Peyer's patch (tissue), 4 donors: ENCODE data around the gene TIPIN. TPM values are rescaled to one million over a fixed set of nuclear protein-coding genes. Genes with fewer than 3 reads are reported as not detected.
"Not testable (repeated sequence)": the region's sequence is repeated elsewhere in the genome, so short reads cannot be mapped to it uniquely, and the experiment has no call there.

ENCODE experiments used
- DNase-seq, 3 donors: peaks; one replicate each; pipeline ENCODE4 v3.0.0-alpha.2; 2017 to 2019
- H3K27ac ChIP-seq, 4 donors: fragments of 200-600 bp; sonication (generic); one replicate each; pipeline ENCODE4 v1.5.1; 2016 to 2019
- H3K27me3 ChIP-seq, 2 donors: fragments of 200-600 bp; sonication (generic); one replicate each; pipeline ENCODE4 v1.5.1; 2019
- H3K36me3 ChIP-seq, 3 donors: fragments of 200-600 bp; sonication (generic); one replicate each; pipeline ENCODE4 v1.5.1; 2016 to 2019
- H3K4me1 ChIP-seq, 4 donors: fragments of 200-600 bp; sonication (generic); one replicate each; pipeline ENCODE4 v1.5.1; 2016 to 2019
- H3K4me3 ChIP-seq, 4 donors: fragments of 200-600 bp; sonication (generic); 1 replicate in 3 of 4; 2 replicates in 1 of 4; pipeline ENCODE4 v1.5.1; 2016 to 2019; ENCODE audit warnings: mild to moderate bottlenecking in 1 of 4
- H3K9me3 ChIP-seq, 4 donors: fragments of 200-600 bp; sonication (generic); one replicate each; pipeline ENCODE4 v1.5.1; 2016 to 2019; ENCODE audit warnings: mild to moderate bottlenecking in 1 of 4
- POLR2A ChIP-seq, 2 donors: fragments of 450-650 bp; IDR thresholded peaks; one replicate each; pipeline ENCODE4 v1.5.1; 2017; ENCODE audit warnings: antibody characterized with exemption in 2 of 2, mild to moderate bottlenecking in 2 of 2, moderate library complexity in 2 of 2
- total RNA-seq, 4 donors: library from RNA; depleted of rRNA; stranded (reverse); fragments of >200 nt; gene quantifications; one replicate each; pipeline ENCODE4 v1.1.0, GENCODE V29; 2016
- TF ChIP-seq, protein P1 (sequence below), 6 experiments: fragments of 450-650 bp in 4 of 6; fragments of 200-600 bp in 2 of 6; sonication (generic) in 1 of 6; IDR thresholded peaks; one replicate each; pipeline ENCODE4 v1.5.1; 2017 to 2019; ENCODE audit warnings: antibody characterized with exemption in 6 of 6, mild to moderate bottlenecking in 3 of 6, moderate library complexity in 1 of 6

The TIPIN gene
- total RNA-seq, 4 donors from 2014 or later = 2.6 to 10.6 (median 6.8) TPM

DNA sequence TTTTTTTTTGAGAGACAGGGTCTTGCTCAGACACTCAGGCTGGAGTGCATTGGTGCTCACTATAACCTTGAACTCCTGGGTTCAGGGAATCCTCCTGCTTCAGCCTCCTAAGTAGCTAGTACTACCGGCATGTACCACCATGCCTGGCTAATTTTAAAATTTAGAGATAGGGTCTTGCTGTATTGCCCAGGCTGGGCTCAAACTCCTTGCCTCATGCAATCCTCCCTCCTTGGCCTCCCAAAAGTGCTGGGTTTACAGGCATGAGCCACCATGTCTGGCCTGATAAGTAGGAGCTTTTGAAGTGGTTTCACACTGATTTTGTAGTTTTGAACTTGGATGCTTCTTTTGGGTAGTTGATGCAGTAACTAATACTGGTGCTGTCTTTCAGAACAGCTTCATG, 38.0 kb upstream of the TIPIN start:
- TF ChIP-seq, protein P1, sequence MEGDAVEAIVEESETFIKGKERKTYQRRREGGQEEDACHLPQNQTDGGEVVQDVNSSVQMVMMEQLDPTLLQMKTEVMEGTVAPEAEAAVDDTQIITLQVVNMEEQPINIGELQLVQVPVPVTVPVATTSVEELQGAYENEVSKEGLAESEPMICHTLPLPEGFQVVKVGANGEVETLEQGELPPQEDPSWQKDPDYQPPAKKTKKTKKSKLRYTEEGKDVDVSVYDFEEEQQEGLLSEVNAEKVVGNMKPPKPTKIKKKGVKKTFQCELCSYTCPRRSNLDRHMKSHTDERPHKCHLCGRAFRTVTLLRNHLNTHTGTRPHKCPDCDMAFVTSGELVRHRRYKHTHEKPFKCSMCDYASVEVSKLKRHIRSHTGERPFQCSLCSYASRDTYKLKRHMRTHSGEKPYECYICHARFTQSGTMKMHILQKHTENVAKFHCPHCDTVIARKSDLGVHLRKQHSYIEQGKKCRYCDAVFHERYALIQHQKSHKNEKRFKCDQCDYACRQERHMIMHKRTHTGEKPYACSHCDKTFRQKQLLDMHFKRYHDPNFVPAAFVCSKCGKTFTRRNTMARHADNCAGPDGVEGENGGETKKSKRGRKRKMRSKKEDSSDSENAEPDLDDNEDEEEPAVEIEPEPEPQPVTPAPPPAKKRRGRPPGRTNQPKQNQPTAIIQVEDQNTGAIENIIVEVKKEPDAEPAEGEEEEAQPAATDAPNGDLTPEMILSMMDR (IDR thresholded peaks at IDR 0.05) = no peak
- TF ChIP-seq POLR2A (IDR thresholded peaks at IDR 0.05) = no peak
- Histone ChIP-seq H3K27ac (no peak overlapping the region), H3K4me1 (peaks cover 0 to 19% (median 10%) of the 10 kb centered on the region in 4 donors), H3K4me3 (no peak overlapping the region), H3K27me3 (no peaks in the 10 kb centered on the region), H3K9me3 (no peaks in the 10 kb centered on the region), H3K36me3 (no peaks in the 10 kb centered on the region)
- DNase-seq = no peak

DNA sequence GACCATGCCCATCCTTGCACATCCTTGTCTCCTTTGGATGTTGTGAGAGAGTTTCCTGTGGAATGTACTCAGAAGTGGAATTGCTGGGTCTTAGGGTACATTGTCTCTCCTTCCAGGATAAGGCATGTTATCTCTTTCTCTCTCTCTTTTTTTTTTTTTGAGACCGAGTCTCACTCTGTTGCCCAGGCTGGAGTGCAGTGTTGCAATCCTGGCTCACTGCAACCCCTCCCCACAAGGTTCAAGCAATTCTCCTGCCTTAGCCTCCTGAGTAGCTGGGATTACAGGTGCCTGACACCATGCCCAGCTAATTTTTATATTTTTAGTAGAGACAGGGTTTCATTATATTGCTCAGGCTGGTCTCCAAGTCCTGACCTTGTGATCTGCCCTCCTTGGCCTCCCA, 36.6 kb upstream of the TIPIN start:
- H3K27ac ChIP-seq, H3K9me3 ChIP-seq, H3K27me3 ChIP-seq, H3K36me3 ChIP-seq, H3K4me3 ChIP-seq, DNase-seq: not testable (repeated sequence)
- peaks cover 0 to 29% (median 11%) of the 10 kb centered on the region in 4 donors for H3K4me1 ChIP-seq

DNA sequence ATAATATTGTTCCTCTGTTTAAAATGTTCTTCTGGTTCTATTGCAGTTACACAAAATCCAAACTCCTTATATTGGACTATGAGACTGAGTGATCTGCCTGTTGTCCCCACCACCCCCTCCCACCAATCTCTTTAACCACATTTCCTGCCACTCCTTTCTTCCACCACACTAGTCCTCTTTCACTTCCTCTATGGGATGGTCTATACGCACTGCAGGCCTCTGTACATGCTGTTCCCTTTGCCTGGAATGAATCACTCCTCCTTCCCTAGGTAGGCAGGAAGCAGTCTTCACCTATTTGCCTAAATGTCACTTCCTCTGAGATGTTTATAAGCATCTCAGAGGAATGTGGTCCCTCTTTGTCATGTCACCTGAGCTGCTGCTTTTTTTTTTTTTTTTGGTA, 34.2 kb upstream of the TIPIN start:
- H3K27me3 ChIP-seq = no peaks in the 10 kb centered on the region
- peak in 2 of 3 donors; percentile 55 to 68 for DNase-seq
- no peak overlapping the region for H3K4me3 ChIP-seq
- TF ChIP-seq, protein P1 (IDR thresholded peaks at IDR 0.05) = no peak
- TF ChIP-seq POLR2A (IDR thresholded peaks at IDR 0.05) = no peak
- H3K36me3 ChIP-seq = no peaks in the 10 kb centered on the region
- peaks cover 0 to 37% (median 13%) of the 10 kb centered on the region in 4 donors for H3K4me1 ChIP-seq
- H3K27ac ChIP-seq = peak overlapping the region in 2 of 4 donors; percentile 22 to 50
- H3K9me3 ChIP-seq = no peaks in the 10 kb centered on the region

DNA sequence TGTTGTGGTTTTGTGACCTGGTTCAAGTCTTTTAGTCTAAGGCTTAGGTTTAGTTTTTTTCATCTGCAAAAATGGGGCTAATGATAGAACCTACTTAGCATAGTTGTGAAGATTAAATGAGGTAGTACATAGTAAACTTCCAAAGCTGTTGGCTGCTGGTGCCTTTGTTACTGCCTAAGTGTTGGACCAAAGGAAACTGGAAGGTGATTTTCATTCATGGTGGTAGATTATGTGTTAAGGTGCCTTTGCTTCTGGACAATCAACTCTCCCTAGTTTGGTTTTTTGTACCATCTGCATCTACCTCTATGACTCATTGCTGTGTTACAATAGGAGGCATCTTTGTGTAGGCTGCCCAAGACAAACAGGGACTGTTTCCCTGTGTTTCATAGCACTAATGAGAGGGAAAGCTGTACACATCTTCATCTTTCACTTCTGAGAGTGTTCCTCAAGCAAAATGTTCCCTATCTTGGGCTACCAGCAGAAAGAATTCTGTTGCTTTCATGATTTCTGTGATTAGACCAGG, 33.4 kb upstream of the TIPIN start:
- Histone ChIP-seq H3K36me3 (no peaks in the 10 kb centered on the region), H3K4me1 (peaks cover 0 to 41% (median 13%) of the 10 kb centered on the region in 4 donors), H3K27me3 (no peaks in the 10 kb centered on the region), H3K27ac (peak overlapping the region in 2 of 4 donors; percentile 22 to 50), H3K4me3 (no peak overlapping the region), H3K9me3 (no peaks in the 10 kb centered on the region)
- no peak for TF ChIP-seq POLR2A (IDR thresholded peaks at IDR 0.05)
- TF ChIP-seq, protein P1 (IDR thresholded peaks at IDR 0.05) = no peak
- DNase-seq = no peak

DNA sequence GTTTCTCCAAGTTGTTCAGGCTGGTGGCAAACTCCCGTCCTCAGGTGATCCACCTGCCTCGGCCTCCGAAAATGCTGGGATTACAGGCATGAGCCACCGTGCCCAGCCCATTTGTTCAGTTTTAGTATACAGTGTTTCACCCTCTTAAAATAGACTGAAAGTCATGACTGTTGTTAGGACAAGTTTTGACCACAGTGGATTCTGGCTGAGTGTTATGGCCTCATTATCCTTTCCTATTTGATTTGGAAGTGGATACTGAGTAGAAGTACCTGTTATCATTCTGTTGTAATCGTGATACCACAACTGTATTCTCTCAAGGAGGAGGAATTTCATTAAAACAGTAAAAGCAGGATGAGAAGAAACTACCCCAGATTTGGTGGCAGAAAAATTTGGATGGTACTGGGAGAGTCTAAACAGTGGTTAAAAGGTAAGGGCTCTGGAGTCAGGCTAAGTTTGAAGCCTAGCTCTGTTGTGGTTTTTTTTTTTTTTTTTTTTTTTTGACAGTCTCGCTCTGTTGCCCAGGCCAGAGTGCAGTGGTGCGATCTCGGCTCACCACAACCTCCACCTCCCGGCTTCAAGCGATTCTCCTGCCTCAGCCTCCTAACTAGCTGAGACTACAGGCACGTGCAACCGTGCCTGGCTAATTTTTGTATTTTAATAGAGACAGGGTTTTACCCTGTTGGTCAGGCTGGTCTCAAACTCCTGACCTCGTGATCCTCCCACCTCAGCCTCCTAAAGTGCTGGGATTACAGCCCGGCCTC, 32.8 kb upstream of the TIPIN start:
- Histone ChIP-seq H3K27ac (no peak overlapping the region), H3K4me1 (peaks cover 0 to 41% (median 13%) of the 10 kb centered on the region in 4 donors), H3K27me3 (no peaks in the 10 kb centered on the region), H3K36me3 (no peaks in the 10 kb centered on the region), H3K4me3 (no peak overlapping the region), H3K9me3 (no peaks in the 10 kb centered on the region)
- no peak for TF ChIP-seq POLR2A (IDR thresholded peaks at IDR 0.05)
- TF ChIP-seq, protein P1 (IDR thresholded peaks at IDR 0.05) = no peak
- DNase-seq = peak in 1 of 3 donors; percentile 59

DNA sequence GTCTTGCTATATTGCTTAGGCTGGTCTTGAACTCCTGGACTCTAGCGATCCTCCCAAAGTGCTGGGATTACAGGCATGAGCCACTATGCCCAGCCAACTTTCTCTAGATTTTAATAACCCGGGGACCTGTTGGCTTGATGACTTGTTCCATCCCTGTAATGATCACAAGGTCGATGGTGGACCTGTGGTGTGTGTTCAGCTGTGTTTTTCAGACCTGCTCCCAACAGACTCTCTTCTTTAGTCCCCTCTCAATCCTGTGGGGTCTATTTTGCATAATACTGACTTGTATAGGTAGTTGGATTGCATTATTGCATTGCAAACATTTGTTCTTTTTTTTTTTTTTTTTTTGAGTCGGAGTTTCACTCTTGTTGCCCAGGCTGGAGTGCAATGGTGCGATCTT, 32.1 kb upstream of the TIPIN start:
- Histone ChIP-seq H3K27ac (no peak overlapping the region), H3K27me3 (no peaks in the 10 kb centered on the region), H3K4me1 (peaks cover 0 to 41% (median 13%) of the 10 kb centered on the region in 4 donors), H3K9me3 (no peaks in the 10 kb centered on the region), H3K4me3 (no peak overlapping the region), H3K36me3 (no peaks in the 10 kb centered on the region)
- TF ChIP-seq, protein P1 (IDR thresholded peaks at IDR 0.05) = no peak
- no peak for TF ChIP-seq POLR2A (IDR thresholded peaks at IDR 0.05)
- no peak for DNase-seq
